ENCODE results near the gene DYNC1H1.

Gene DYNC1H1

GRCh38 chr14:101961746-101962502, 2.4 kb upstream of the DYNC1H1 start:
- no peak overlapping the region for H3K23ac ChIP-seq (ENCODE audit: low read depth, low read length, poor library complexity)
- no peak overlapping the region for H2BK120ac ChIP-seq (ENCODE audit: low read depth, low read length)
- no peak overlapping the region for H3K4me3 ChIP-seq (ENCODE audit: low read length in 2 of 2)
- H3K4me2 ChIP-seq (ENCODE audit: insufficient read depth, low read length, poor library complexity, severe bottlenecking) = no peak overlapping the region
- H3K18ac ChIP-seq (ENCODE audit: low read length) = no peak overlapping the region
- no peak overlapping the region for H2AFZ ChIP-seq (ENCODE audit: low read length)
- no peak for DNase-seq (ENCODE audit: low spot score)
- no peak overlapping the region for H3K27ac ChIP-seq (replicated peaks; ENCODE audit: low read length)
- WGBS, 2 donors (ENCODE audit: extremely low coverage in 2 of 2, insufficient read length in 2 of 2, insufficient replicate concordance in 1 of 2) = no CpG with 5 or more reads among the region's 9 CpGs
- H4K91ac ChIP-seq (ENCODE audit: low read depth, low read length, poor library complexity) = no peak overlapping the region
- H3K27me3 ChIP-seq (ENCODE audit: control insufficient read depth in 3 of 3, insufficient read depth in 3 of 3, low read depth in 1 of 3, low read length in 3 of 3) = peaks cover 0 to 6% (median 0%) of the 10 kb centered on the region in 3 experiments
- H3K4me1 ChIP-seq (ENCODE audit: control insufficient read depth in 2 of 2, insufficient read depth in 1 of 2, low read depth in 1 of 2, low read length in 2 of 2) = peaks cover 0 to 2% of the 10 kb centered on the region in 2 donors
- peak overlapping the region; percentile 86 for H2AK5ac ChIP-seq (ENCODE audit: low read depth, low read length)
- H3K4ac ChIP-seq (ENCODE audit: low read length) = no peak overlapping the region
- H3K79me1 ChIP-seq (ENCODE audit: low read depth, low read length) = peaks cover 13% of the 10 kb centered on the region
- no peak overlapping the region for H2BK15ac ChIP-seq (ENCODE audit: low read length)
- H2BK5ac ChIP-seq (ENCODE audit: low read length) = no peak overlapping the region
- H3K36me3 ChIP-seq (replicated peaks in 1 of 2; ENCODE audit: control insufficient read depth in 2 of 2, insufficient read depth in 2 of 2, low read length in 2 of 2) = peaks cover 0 to 7% of the 10 kb centered on the region in 2 donors
- no peak overlapping the region for H2BK12ac ChIP-seq (ENCODE audit: low read length)
- H4K8ac ChIP-seq (ENCODE audit: low read depth, low read length) = no peak overlapping the region
- H3K9ac ChIP-seq (ENCODE audit: low read depth, low read length, poor library complexity) = no peak overlapping the region
- H3K9me3 ChIP-seq (replicated peaks in 1 of 2; ENCODE audit: control insufficient read depth in 2 of 2, insufficient read depth in 1 of 2, low read depth in 1 of 2, low read length in 2 of 2) = no peaks in the 10 kb centered on the region
- no peak overlapping the region for H3K14ac ChIP-seq (ENCODE audit: low read length)

DNA sequence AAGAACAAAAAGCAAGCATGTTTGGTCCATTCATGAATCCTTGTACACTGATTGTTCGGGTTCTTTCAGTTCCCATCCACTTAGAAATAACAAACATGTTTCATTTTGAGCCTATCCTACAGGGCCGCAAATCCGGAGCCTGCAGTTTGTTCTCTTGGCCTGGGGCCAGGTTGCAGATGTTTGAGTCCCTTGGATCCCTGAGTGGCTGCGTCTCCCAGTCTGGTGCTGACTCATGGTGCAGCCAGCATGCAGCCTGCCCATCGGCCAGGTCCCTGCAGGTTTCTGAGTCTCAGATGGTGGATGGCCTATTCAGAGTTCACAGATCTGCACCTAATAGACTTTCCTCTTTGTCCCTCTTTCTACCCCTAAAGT, 1.9 kb upstream of the DYNC1H1 start:
- Histone ChIP-seq H3K4me3 (ENCODE audit: low read length in 2 of 2) (no peak overlapping the region), H3K4ac (ENCODE audit: low read length) (no peak overlapping the region), H4K91ac (ENCODE audit: low read depth, low read length, poor library complexity) (no peak overlapping the region), H3K4me1 (ENCODE audit: control insufficient read depth in 2 of 2, insufficient read depth in 1 of 2, low read depth in 1 of 2, low read length in 2 of 2) (peaks cover 0 to 2% of the 10 kb centered on the region in 2 donors), H3K4me2 (ENCODE audit: insufficient read depth, low read length, poor library complexity, severe bottlenecking) (no peak overlapping the region), H3K18ac (ENCODE audit: low read length) (no peak overlapping the region), H4K8ac (ENCODE audit: low read depth, low read length) (no peak overlapping the region), H3K9me3 (replicated peaks in 1 of 2; ENCODE audit: control insufficient read depth in 2 of 2, insufficient read depth in 1 of 2, low read depth in 1 of 2, low read length in 2 of 2) (no peaks in the 10 kb centered on the region), H3K9ac (ENCODE audit: low read depth, low read length, poor library complexity) (no peak overlapping the region), H2BK120ac (ENCODE audit: low read depth, low read length) (no peak overlapping the region), H3K23ac (ENCODE audit: low read depth, low read length, poor library complexity) (no peak overlapping the region), H3K27ac (replicated peaks; ENCODE audit: low read length) (no peak overlapping the region), H2BK12ac (ENCODE audit: low read length) (no peak overlapping the region), H3K27me3 (ENCODE audit: control insufficient read depth in 3 of 3, insufficient read depth in 3 of 3, low read depth in 1 of 3, low read length in 3 of 3) (peaks cover 0 to 6% (median 0%) of the 10 kb centered on the region in 3 experiments), H3K14ac (ENCODE audit: low read length) (no peak overlapping the region), H2BK5ac (ENCODE audit: low read length) (no peak overlapping the region), H2AFZ (ENCODE audit: low read length) (no peak overlapping the region), H2AK5ac (ENCODE audit: low read depth, low read length) (no peak overlapping the region), H3K36me3 (replicated peaks in 1 of 2; ENCODE audit: control insufficient read depth in 2 of 2, insufficient read depth in 2 of 2, low read length in 2 of 2) (peaks cover 0 to 12% of the 10 kb centered on the region in 2 donors), H3K79me1 (ENCODE audit: low read depth, low read length) (peaks cover 14% of the 10 kb centered on the region), H2BK15ac (ENCODE audit: low read length) (no peak overlapping the region)
- DNase-seq (ENCODE audit: low spot score) = no peak
- WGBS, 2 donors (ENCODE audit: extremely low coverage in 2 of 2, insufficient read length in 2 of 2, insufficient replicate concordance in 1 of 2) = no CpG with 5 or more reads among the region's 5 CpGs

GRCh38 chr14:101963052-101963451, 1.3 kb upstream of the DYNC1H1 start:
- H4K8ac ChIP-seq (ENCODE audit: low read depth, low read length) = no peak overlapping the region
- no peak overlapping the region for H2BK12ac ChIP-seq (ENCODE audit: low read length)
- H3K27ac ChIP-seq (replicated peaks; ENCODE audit: low read length) = no peak overlapping the region
- H3K4ac ChIP-seq (ENCODE audit: low read length) = no peak overlapping the region
- H3K36me3 ChIP-seq (replicated peaks in 1 of 2; ENCODE audit: control insufficient read depth in 2 of 2, insufficient read depth in 2 of 2, low read length in 2 of 2) = peaks cover 0 to 18% of the 10 kb centered on the region in 2 donors
- H3K9ac ChIP-seq (ENCODE audit: low read depth, low read length, poor library complexity) = no peak overlapping the region
- H2BK15ac ChIP-seq (ENCODE audit: low read length) = no peak overlapping the region
- WGBS, 2 donors (ENCODE audit: extremely low coverage in 2 of 2, insufficient read length in 2 of 2, insufficient replicate concordance in 1 of 2) = no CpG with 5 or more reads among the region's 5 CpGs
- DNase-seq (ENCODE audit: low spot score) = no peak
- H3K23ac ChIP-seq (ENCODE audit: low read depth, low read length, poor library complexity) = no peak overlapping the region
- H4K91ac ChIP-seq (ENCODE audit: low read depth, low read length, poor library complexity) = no peak overlapping the region
- peaks cover 0 to 6% (median 0%) of the 10 kb centered on the region in 3 experiments for H3K27me3 ChIP-seq (ENCODE audit: control insufficient read depth in 3 of 3, insufficient read depth in 3 of 3, low read depth in 1 of 3, low read length in 3 of 3)
- peaks cover 0 to 2% of the 10 kb centered on the region in 2 donors for H3K4me1 ChIP-seq (ENCODE audit: control insufficient read depth in 2 of 2, insufficient read depth in 1 of 2, low read depth in 1 of 2, low read length in 2 of 2)
- no peak overlapping the region for H3K14ac ChIP-seq (ENCODE audit: low read length)
- no peaks in the 10 kb centered on the region for H3K9me3 ChIP-seq (replicated peaks in 1 of 2; ENCODE audit: control insufficient read depth in 2 of 2, insufficient read depth in 1 of 2, low read depth in 1 of 2, low read length in 2 of 2)
- no peak overlapping the region for H3K4me2 ChIP-seq (ENCODE audit: insufficient read depth, low read length, poor library complexity, severe bottlenecking)
- H2AFZ ChIP-seq (ENCODE audit: low read length) = no peak overlapping the region
- H3K79me1 ChIP-seq (ENCODE audit: low read depth, low read length) = peaks cover 16% of the 10 kb centered on the region
- no peak overlapping the region for H2AK5ac ChIP-seq (ENCODE audit: low read depth, low read length)
- no peak overlapping the region for H3K18ac ChIP-seq (ENCODE audit: low read length)
- H3K4me3 ChIP-seq (ENCODE audit: low read length in 2 of 2) = no peak overlapping the region
- no peak overlapping the region for H2BK120ac ChIP-seq (ENCODE audit: low read depth, low read length)
- no peak overlapping the region for H2BK5ac ChIP-seq (ENCODE audit: low read length)

DNA sequence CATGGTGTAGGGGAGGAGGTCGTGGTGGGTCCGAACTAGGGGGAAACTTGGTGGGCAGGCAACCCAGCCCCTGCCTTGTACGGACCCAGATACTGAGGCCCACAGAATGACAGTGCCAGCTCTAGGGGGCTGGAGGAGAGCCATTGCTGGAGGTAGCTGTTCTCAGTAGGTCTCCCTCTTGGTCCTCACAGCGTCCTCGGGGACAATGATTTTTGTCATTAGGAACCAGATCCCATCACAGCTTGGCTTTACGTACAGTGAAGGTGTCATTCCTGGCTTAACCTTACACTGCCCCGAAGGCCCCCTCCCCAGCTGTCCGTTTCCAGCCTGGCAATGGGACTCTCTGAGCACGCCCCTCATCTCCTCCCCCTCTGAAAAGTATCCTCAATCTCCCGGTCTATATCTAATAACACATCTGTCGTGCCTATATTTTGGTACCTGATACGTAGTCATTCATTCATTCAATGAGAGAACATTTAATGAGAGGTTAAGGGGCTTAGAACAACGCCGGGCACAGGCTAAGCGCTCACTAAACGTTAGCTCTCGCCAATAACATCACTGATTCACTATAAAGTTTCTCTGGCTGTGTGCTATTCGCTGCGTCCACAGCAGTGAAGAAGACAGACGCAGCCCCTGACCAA, 597 bp upstream of the DYNC1H1 start:
- Histone ChIP-seq H3K9ac (ENCODE audit: low read depth, low read length, poor library complexity) (no peak overlapping the region), H3K4ac (ENCODE audit: low read length) (no peak overlapping the region), H2BK12ac (ENCODE audit: low read length) (no peak overlapping the region), H3K27me3 (ENCODE audit: control insufficient read depth in 3 of 3, insufficient read depth in 3 of 3, low read depth in 1 of 3, low read length in 3 of 3) (peaks cover 0 to 6% (median 0%) of the 10 kb centered on the region in 3 experiments), H3K14ac (ENCODE audit: low read length) (no peak overlapping the region), H3K23ac (ENCODE audit: low read depth, low read length, poor library complexity) (no peak overlapping the region), H2AK5ac (ENCODE audit: low read depth, low read length) (no peak overlapping the region), H3K27ac (replicated peaks; ENCODE audit: low read length) (no peak overlapping the region), H2AFZ (ENCODE audit: low read length) (peak overlapping the region; percentile 92), H3K18ac (ENCODE audit: low read length) (no peak overlapping the region), H3K79me1 (ENCODE audit: low read depth, low read length) (peaks cover 16% of the 10 kb centered on the region), H3K4me3 (ENCODE audit: low read length in 2 of 2) (peak overlapping the region; percentile 61 to 99), H4K91ac (ENCODE audit: low read depth, low read length, poor library complexity) (no peak overlapping the region), H2BK15ac (ENCODE audit: low read length) (no peak overlapping the region), H2BK120ac (ENCODE audit: low read depth, low read length) (no peak overlapping the region), H4K8ac (ENCODE audit: low read depth, low read length) (no peak overlapping the region), H3K9me3 (replicated peaks in 1 of 2; ENCODE audit: control insufficient read depth in 2 of 2, insufficient read depth in 1 of 2, low read depth in 1 of 2, low read length in 2 of 2) (no peaks in the 10 kb centered on the region), H3K4me1 (ENCODE audit: control insufficient read depth in 2 of 2, insufficient read depth in 1 of 2, low read depth in 1 of 2, low read length in 2 of 2) (peaks cover 0 to 2% of the 10 kb centered on the region in 2 donors), H2BK5ac (ENCODE audit: low read length) (no peak overlapping the region), H3K36me3 (replicated peaks in 1 of 2; ENCODE audit: control insufficient read depth in 2 of 2, insufficient read depth in 2 of 2, low read length in 2 of 2) (peaks cover 0 to 25% of the 10 kb centered on the region in 2 donors), H3K4me2 (ENCODE audit: insufficient read depth, low read length, poor library complexity, severe bottlenecking) (peak overlapping the region; percentile 60)
- WGBS, 2 donors (ENCODE audit: extremely low coverage in 2 of 2, insufficient read length in 2 of 2, insufficient replicate concordance in 1 of 2) = no CpG with 5 or more reads among the region's 20 CpGs
- no peak for DNase-seq (ENCODE audit: low spot score)
